Stimulated activated CD8-positive, alpha-beta memory T cell treated with anti-CD3 and anti-CD28 coated beads, Interleukin-4, amount 100 ng/mL, for 48 hours (primary cell): ENCODE data around the gene ABCB8.
"Not testable (repeated sequence)": the region's sequence is repeated elsewhere in the genome, so short reads cannot be mapped to it uniquely, and the experiment has no call there.

Source experiments
- DNase-seq: peaks from one replicate; pipeline ENCODE4 v3.0.0-alpha.2; 2020

ABCB8 gene

DNA sequence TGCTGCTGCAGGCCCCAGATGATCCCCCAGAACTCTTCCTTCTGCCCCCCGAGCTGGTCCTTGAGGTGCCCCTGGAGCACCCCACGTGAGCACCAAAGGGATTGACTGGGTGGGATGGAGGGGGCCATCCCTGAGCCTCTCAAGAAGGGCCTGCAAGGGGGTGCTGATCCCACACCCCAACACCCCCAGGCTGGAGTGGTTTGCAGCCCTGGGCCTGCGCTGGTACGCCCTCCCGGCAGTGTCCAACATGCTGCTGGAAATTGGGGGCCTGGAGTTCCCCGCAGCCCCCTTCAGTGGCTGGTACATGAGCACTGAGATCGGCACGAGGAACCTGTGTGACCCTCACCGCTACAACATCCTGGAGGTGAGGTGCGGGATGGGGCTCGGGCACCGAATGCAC lies 29.2 kb upstream of the ABCB8 start:
- DNase-seq: no peak

DNA sequence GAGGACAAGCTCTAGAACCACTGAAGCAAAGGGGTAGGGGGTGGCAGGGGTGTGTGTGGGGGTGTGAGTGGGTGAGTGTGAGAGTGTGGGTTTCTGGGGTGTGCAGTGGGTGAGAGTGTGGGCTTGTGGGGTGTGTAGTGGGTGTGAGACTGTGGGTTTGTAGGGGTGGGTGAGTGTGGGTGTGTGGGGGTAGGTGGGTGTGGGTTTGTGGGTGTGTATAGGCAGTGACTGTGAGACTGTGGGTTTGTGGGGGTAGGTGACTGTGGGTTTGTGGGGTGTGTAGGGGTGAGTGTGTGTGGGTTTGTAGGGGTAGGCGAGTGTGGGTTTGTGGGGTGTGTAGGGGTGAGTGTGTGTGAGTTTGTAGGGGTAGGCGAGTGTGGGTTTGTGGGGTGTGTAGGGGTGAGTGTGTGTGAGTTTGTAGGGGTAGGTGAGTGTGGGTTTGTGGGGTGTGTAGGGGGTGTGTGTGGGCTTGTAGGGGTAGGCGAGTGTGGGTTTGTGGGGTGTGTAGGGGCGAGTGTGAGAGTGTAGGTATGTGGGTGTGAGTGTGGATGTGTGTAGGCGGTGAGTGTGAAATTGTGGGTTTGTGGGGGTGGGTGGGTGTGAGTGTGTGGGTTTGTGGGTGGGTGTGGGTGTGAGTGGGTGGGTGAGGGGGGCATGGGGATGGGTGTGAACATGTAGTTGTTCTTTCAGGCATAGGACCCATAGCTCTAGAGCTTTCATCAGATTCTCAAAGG lies 28.6 kb upstream of the ABCB8 start:
- DNase-seq: no peak

DNA sequence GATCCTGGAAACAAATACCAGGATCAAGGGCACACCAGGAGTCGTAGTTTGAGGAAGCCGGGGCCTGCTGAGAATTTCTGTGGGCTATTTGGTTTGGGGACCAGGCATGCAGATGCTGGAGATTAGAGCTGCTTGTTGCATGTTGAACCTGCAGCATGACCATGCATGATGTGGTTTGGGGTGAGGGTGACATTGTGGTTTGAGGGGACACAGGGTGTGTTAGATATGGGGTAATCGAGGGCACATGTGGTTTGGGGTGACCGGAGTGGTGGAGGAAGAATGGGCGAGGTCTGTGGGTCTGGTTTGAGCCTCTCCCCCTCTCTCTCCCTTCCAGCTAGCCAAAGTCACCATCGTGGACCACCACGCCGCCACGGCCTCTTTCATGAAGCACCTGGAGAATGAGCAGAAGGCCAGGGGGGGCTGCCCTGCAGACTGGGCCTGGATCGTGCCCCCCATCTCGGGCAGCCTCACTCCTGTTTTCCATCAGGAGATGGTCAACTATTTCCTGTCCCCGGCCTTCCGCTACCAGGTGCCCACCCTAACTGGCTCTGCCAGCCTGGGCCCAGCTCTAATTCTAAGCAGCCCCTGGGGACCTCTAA lies 27.3 kb upstream of the ABCB8 start:
- no peak for DNase-seq

DNA sequence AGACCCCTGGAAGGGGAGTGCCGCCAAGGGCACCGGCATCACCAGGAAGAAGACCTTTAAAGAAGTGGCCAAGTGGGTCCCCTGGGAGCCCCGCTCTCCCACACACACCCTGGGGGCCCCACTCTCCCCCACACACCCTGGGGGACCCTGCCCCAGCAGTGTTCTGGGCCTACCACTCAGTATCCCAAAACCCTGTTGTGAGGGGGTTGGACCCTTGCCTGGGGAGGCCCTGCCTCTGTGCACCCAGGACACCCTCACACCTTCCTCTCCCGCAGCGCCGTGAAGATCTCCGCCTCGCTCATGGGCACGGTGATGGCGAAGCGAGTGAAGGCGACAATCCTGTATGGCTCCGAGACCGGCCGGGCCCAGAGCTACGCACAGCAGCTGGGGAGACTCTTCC lies 26.7 kb upstream of the ABCB8 start:
- DNase-seq: no peak

DNA sequence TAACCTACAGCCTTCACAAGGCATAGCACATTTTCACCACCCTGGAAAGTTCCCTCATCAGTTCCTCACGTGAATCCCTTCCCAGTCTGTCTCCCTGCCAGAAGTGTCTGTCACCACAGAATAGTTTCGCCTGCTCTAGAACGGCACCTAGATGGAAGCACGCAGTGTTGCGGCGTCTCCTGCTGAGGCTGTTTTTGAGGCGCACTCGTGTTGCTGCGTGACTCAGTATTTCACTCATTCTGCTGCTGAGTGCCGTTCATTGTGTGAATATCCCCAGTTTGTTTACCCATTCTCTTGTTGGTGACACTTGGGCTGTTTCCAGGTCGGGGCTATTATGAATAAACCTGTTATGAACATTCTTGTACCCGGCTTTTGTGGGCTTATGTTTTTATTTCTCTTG lies 24.7 kb upstream of the ABCB8 start:
- no peak for DNase-seq

DNA sequence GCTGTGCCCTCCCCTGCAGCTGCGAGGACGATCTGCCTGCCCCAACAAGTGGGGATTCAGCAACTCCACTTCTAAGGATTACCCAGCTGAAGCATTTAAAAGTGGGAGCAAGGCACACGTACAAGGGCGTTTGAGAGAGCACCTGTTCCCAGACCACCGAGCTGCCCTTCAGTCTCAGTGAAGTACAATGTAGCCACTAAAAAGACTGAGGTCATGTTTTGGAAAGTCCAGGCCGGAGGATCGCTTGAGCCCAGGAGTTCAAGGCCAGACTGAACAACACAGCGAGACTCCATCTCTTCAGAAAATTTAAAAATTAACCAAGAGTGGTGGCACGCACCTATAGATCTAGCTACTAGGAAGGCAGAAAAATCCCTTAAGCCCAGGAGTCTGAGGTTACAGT lies 22.7 kb upstream of the ABCB8 start:
- DNase-seq: no peak

DNA sequence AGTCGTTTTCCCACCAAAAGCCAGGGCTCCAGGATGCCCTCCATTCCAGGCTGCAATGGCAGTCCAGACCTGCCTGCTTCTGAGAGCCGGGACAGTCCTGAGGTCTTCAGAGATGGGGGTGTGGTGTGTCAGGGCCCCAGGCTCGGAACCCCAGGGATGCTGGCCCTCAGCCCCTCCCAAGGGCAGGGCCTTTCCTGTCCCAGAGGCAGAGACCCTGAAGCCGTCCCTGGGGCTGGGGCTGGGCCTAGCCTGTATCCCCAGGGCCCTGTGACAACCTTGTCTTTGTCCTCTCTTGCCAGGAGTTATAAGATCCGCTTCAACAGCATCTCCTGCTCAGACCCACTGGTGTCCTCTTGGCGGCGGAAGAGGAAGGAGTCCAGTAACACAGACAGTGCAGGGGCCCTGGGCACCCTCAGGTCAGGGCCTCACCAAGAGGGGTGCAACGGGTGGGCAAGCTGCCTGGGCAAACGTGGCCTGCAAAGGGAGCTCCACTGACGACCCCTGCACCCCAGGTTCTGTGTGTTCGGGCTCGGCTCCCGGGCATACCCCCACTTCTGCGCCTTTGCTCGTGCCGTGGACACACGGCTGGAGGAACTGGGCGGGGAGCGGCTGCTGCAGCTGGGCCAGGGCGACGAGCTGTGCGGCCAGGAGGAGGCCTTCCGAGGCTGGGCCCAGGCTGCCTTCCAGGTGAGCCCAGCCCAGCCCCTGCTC lies 21.5 kb upstream of the ABCB8 start:
- DNase-seq: no peak

DNA sequence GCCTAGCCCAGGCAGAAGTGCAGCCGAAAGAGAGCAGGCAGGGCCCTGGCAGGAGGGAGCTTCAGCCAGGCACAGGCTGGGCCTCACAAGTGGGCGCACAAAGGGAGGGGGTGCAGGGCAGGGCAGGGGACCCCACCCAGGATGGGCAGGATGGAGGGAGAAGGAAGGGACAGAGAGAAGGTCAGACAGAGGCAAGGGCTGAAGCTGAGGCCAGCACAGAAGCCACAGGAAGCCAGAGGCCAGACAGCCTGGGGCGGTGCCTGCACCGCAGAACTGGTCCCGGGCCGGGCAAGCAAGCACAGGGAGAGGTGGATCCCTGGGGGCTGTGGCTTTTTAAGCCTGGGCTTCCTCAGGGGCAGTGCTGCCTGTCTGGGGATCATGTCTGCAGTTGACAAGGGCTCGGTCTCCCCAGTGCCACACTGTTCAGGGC lies 20.8 kb upstream of the ABCB8 start:
- DNase-seq: no peak

DNA sequence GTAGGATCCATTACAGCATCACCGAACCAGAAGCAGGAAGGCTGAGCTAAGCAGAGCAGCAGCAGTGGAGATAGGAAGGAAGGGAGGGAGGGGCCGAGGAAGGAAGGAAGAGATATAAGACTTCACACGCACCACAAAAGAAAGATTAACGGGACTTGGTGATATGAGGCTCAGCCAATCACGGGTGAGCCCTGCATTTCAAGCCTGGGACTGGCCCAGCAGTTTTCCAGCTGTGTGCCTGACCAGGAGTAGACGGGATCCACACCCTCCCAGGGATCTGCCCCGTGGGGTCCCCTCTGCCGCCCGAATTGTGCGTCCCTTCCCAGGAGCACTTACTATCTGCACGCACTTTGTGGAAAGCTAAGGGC lies 20.1 kb upstream of the ABCB8 start:
- DNase-seq: no peak

DNA sequence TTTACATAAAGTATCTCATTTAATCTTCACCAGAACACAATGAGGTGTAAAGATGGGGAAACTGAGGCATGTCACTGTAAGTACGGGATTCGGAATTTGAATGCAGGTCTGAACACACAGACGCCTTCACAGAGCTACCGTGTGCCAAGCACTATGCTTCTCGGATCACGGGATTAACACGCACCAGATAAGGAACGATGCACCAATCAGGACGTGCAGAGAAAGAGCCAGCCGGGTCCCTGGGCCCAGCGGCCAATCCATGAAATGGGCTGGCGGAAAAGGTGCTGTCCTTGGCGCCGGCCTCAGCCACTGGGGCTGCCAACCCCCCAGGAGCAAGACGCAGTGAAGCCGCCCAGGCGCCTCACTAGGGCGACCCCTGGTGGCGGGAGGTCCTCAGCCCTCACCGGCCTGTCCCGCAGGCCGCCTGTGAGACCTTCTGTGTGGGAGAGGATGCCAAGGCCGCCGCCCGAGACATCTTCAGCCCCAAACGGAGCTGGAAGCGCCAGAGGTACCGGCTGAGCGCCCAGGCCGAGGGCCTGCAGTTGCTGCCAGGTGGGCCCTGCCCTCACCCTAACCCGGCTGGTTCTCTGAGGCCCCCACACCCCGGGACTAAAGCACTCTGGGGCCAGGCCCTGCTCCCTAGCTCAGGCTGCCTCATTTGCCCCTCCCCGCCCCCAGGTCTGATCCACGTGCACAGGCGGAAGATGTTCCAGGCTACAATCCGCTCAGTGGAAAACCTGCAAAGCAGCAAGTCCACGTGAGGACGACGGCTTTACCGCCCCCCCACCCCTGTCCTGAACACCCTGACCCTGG lies 19.5 kb upstream of the ABCB8 start:
- peak; percentile 95 for DNase-seq

DNA sequence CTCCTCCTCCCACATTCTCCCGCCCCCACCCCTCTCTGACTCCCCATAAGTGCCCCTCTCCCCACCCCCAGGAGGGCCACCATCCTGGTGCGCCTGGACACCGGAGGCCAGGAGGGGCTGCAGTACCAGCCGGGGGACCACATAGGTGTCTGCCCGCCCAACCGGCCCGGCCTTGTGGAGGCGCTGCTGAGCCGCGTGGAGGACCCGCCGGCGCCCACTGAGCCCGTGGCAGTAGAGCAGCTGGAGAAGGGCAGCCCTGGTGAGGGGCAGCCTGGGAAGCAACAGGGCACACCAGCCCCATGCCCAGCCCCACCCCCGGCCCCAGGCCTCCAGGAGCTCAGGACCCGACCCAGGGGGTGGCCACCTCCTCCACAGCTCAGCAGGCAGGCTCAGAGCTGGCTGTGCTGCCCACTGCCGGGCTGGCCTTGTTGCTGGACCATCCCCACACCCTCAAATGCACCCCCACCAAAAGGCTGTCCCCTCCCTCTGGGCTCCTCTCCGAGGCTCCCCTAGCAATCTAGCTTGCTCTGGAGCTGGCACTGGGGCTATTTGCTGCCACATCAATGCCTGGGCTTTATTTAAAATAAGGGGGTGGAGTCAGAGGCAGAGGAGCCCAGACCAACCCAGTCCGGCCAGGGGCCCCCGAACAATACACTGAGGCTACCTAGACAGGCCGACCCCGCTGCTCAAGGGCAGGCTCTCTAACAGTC lies 18.8 kb upstream of the ABCB8 start:
- no peak for DNase-seq

DNA sequence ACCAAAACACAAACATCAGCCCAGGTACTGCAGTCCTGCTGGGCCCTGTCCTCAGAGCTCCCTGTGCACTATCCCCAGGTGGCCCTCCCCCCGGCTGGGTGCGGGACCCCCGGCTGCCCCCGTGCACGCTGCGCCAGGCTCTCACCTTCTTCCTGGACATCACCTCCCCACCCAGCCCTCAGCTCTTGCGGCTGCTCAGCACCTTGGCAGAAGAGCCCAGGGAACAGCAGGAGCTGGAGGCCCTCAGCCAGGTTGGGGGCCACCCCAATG lies 18.3 kb upstream of the ABCB8 start:
- DNase-seq: no peak

DNA sequence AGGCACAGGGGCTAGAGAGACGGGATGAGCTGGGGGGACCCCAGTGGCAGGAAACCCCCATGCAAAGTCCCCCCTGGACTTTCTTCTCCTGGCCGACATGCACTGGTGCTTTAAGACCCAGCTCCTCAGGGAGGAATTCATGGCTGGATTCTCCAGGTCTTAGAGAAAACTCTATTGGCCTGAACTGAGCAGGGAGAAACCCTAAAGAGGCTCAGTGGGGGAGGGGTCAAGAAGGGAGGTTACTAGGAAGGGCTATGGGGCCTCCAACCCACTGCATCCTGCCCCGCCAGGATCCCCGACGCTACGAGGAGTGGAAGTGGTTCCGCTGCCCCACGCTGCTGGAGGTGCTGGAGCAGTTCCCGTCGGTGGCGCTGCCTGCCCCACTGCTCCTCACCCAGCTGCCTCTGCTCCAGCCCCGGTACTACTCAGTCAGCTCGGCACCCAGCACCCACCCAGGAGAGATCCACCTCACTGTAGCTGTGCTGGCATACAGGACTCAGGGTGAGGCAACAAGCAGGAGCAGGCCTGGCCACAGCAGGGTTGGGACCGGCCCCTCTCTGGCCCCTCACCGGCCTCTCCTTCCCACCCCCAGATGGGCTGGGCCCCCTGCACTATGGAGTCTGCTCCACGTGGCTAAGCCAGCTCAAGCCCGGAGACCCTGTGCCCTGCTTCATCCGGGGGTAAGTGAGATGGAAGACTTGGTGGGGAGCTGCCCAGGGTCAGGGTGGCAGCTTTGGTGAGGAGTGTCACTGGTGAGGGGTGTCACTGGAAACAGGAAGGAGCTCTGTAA lies 17.7 kb upstream of the ABCB8 start:
- DNase-seq: peak; percentile 58

DNA sequence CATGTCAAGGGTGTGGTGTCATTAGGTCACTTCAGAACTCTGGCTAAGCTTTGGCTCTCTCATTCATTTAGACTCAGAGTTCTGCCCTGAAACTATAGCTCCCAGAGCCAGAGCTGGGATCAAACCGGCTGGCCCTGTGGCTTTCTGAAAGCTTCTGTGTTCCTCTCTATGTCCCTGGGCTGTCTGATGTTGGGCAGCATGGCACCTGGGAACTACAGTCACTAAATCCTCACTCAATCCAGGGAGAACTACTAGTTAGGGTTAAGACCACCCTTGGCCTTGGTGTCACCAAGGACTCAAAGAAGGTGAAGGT lies 17.2 kb upstream of the ABCB8 start:
- DNase-seq: no peak

DNA sequence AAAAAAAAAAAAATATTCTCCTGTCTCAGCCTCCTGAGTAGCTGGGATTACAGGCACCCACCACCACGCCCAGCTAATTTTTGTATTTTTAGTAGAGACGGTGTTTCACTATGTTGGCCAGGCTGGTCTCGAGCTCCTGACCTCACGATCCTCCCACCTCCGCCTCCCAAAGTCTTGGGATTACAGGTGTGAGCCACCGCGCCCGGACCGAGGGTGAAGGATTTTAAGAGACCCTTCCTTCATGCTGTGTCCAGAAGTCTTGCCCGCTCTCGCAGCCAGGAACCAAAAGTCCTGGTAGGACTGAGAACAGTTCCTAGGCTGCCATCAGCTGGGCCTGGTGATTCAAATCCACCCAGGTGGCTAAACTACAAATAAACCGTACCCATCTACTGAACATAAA lies 16.6 kb upstream of the ABCB8 start:
- DNase-seq: not testable (repeated sequence)

DNA sequence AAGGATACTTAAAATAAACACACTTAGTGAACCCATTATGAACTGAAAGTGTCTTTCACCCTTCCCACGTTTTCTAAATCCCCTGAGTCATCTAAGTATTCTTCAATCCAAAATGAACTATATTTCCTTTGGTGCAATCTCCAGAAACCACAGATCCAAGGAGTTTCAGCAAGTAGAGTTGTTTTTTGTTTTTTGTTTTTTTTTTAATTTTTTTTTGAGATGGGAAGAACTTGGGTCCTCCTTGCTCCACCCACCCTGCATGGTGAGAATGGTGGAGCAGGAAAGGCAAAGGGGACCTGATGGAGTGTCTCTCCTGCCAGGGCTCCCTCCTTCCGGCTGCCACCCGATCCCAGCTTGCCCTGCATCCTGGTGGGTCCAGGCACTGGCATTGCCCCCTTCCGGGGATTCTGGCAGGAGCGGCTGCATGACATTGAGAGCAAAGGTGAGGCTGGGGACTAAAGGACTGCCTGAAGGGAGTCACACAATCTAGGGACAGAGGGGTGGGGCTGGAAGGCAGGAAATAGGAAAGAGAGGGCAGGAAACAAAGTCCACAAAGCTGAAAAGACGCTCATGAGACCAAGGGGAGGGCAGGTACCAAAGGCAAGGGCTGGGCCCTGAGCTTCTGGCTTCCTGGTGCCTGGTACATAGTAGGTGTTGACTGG lies 16.1 kb upstream of the ABCB8 start:
- DNase-seq: no peak

DNA sequence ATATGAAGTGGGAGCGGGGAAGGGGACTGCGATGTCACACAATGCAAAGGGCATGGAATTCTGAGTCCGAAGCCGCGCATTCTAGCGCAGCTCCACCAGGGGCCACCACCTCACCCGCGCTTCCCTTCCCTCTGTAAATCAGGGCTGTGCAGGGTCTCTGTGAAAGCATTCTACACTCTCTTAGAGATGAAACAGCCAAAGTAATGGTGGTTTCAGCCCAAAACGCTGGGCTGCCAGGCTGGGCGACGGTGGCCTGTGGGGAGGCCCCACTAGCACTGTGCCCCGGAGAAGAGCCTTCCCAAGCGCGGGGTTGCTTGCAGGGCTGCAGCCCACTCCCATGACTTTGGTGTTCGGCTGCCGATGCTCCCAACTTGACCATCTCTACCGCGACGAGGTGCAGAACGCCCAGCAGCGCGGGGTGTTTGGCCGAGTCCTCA lies 15.3 kb upstream of the ABCB8 start:
- no peak for DNase-seq

DNA sequence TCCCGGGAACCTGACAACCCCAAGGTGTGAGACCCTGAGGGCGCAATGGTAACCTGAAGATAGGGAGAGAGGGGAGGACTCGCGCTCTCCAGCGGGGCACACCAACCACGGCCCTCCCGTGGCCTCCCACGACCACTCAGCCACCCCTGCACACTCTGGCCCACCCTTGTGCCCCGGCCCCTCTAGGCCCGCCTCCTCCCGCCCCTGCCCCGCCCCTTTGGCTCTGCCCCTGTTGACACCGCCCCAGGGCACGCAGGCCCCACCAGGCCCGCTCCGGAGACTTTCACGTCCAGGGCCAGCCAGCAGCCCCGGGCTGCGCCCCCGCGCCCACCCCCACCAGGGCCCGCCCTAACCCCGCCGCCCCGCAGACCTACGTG lies 14.9 kb upstream of the ABCB8 start:
- DNase-seq: no peak

DNA sequence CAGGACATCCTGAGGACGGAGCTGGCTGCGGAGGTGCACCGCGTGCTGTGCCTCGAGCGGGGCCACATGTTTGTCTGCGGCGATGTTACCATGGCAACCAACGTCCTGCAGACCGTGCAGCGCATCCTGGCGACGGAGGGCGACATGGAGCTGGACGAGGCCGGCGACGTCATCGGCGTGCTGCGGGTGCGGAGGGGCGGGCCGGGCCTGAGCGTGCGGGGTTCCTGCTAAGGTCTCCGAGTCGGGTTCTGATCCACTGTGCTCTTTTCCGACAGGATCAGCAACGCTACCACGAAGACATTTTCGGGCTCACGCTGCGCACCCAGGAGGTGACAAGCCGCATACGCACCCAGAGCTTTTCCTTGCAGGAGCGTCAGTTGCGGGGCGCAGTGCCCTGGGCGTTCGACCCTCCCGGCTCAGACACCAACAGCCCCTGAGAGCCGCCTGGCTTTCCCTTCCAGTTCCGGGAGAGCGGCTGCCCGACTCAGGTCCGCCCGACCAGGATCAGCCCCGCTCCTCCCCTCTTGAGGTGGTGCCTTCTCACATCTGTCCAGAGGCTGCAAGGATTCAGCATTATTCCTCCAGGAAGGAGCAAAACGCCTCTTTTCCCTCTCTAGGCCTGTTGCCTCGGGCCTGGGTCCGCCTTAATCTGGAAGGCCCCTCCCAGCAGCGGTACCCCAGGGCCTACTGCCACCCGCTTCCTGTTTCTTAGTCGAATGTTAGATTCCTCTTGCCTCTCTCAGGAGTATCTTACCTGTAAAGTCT lies 14.3 kb upstream of the ABCB8 start:
- DNase-seq: peak; percentile 90

DNA sequence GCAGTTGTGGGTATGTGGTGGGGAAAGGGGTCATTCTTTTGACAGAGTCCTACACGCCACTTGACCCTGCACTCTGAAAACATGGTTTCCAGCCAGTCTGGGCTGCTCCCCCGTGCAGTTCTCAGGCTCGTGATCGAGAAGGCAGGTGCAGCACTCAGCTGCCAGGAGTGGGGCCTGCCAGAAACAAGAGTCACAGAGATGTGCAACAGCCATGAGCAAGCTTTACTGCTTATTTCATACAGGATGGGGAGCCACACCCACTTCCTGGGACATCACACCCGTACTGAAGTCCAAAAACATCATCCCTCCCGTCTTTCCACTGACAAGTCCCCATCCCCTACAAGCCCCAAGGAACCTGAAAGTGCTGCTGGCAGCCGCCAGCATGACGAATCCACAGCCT lies 13.3 kb upstream of the ABCB8 start:
- DNase-seq: no peak

DNA sequence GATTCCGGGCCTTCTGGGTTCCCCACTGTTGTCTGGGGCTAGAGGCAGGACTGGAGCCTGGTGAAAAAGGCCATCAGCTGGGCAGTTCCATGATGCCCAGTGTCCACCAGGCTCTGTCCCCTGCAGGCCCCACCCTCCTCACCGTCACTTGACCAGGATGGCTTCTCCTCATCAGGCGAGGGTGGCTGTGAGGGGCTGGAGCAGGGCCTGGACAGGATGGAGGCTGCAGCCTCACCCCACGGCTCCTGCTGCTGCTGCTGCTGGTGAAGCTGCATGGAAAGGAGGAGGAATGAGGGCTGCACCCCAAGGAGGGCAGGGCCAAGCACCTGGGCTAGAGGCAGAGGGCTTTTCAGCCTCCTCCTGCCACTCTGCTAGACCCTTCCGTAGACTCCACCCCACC lies 12.3 kb upstream of the ABCB8 start:
- DNase-seq: no peak
